Neural cell (in vitro differentiated cells): Measurements from ENCODE around the gene EPB41. TPM values are rescaled to one million over a fixed set of nuclear protein-coding genes. Genes with fewer than 3 reads are reported as not detected.

Experiments
- H2AFZ ChIP-seq: fragments of 200-600, 300-800 bp; sonication (generic), shearing (Covaris generic); 2 replicates; pipeline ENCODE4 v1.6.0; 2014; ENCODE audit warnings: low read depth, mild to moderate bottlenecking, antibody characterized with exemption, low read length, moderate library complexity
- H3F3A ChIP-seq: fragments of 200-600 bp; shearing (Covaris generic); 2 replicates; pipeline ENCODE4 v1.6.1; 2016; ENCODE audit warnings: mild to moderate bottlenecking, moderate library complexity, mixed read lengths, antibody characterized with exemption, low read length; ENCODE audit not compliant: insufficient read depth, poor library complexity, severe bottlenecking
- H3K27ac ChIP-seq: fragments of 200-600, 300-800 bp; sonication (generic), shearing (Covaris generic); 2 replicates; pipeline ENCODE4 v1.5.1; 2014; ENCODE audit warnings: mild to moderate bottlenecking, low read length, moderate library complexity
- H3K27me3 ChIP-seq: fragments of 300-800, 200-600 bp; sonication (generic), shearing (Covaris generic); 2 replicates; pipeline ENCODE4 v1.6.0; 2014; ENCODE audit warnings: mild to moderate bottlenecking, low read depth, low read length, moderate library complexity; ENCODE audit not compliant: insufficient read depth
- H3K36me3 ChIP-seq: fragments of 300-800, 200-600 bp; sonication (generic), shearing (Covaris generic); 2 replicates; pipeline ENCODE4 v1.5.1; 2014; ENCODE audit warnings: mild to moderate bottlenecking, antibody characterized with exemption, low read length, moderate library complexity; ENCODE audit not compliant: insufficient read depth
- H3K4me2 ChIP-seq: fragments of 300-800, 200-600 bp; sonication (generic), shearing (Covaris generic); 2 replicates; pipeline ENCODE4 v1.6.0; 2014; ENCODE audit warnings: mild to moderate bottlenecking, low read length
- H3K4me3 ChIP-seq: fragments of 300-800, 200-600 bp; sonication (generic), shearing (Covaris generic); 2 replicates; pipeline ENCODE4 v1.5.1; 2014; ENCODE audit warnings: mild to moderate bottlenecking, low read length, moderate library complexity
- H3K79me2 ChIP-seq: fragments of 200-600 bp; shearing (Covaris generic); replicated peaks from 2 replicates; pipeline ENCODE4 v1.6.0; 2014; ENCODE audit warnings: mild to moderate bottlenecking, low read length, moderate library complexity; ENCODE audit not compliant: insufficient read depth
- H3K9ac ChIP-seq: fragments of 300-800, 200-600 bp; sonication (generic), shearing (Covaris generic); 2 replicates; pipeline ENCODE4 v1.6.1; 2016; ENCODE audit warnings: mild to moderate bottlenecking, low read length, mixed read lengths
- H3K9me2 ChIP-seq: fragments of 200-600 bp; shearing (Covaris generic); 2 replicates; pipeline ENCODE4 v1.6.1; 2016; ENCODE audit warnings: mild to moderate bottlenecking, low read length, mixed read lengths; ENCODE audit not compliant: insufficient read depth
- H3K9me3 ChIP-seq: fragments of 200-600, 300-800 bp; sonication (generic), shearing (Covaris generic); 2 replicates; pipeline ENCODE4 v1.6.1; 2016; ENCODE audit warnings: mild to moderate bottlenecking, mixed run types, low read length, moderate library complexity, mixed read lengths
- H4K20me1 ChIP-seq: fragments of 200-600 bp; shearing (Covaris generic); 2 replicates; pipeline ENCODE4 v1.6.1; 2016; ENCODE audit warnings: mild to moderate bottlenecking, mixed run types; ENCODE audit not compliant: insufficient read depth
- CTCF ChIP-seq: fragments of 450-650 bp; IDR thresholded peaks from 2 replicates; pipeline ENCODE4 v1.5.1; 2014; ENCODE audit warnings: antibody characterized with exemption, mild to moderate bottlenecking, moderate library complexity; ENCODE audit not compliant: poor library complexity, severe bottlenecking
- EP300 ChIP-seq: fragments of 450-650 bp; conservative IDR thresholded peaks from 2 replicates; pipeline ENCODE4 v1.6.1; 2014; ENCODE audit warnings: antibody characterized with exemption, mild to moderate bottlenecking, moderate library complexity; ENCODE audit not compliant: poor library complexity, severe bottlenecking
- EZH2 ChIP-seq: fragments of 200-600, 300-800 bp; shearing (Covaris generic), sonication (generic); IDR thresholded peaks from 2 replicates; pipeline ENCODE4 v1.6.1; 2014; ENCODE audit warnings: antibody characterized with exemption, low read length, borderline replicate concordance, mild to moderate bottlenecking; ENCODE audit not compliant: insufficient read depth, poor library complexity, severe bottlenecking
- MXI1 ChIP-seq: fragments of 450-650 bp; conservative IDR thresholded peaks from 2 replicates; pipeline ENCODE4 v1.6.1; 2014; ENCODE audit warnings: antibody characterized with exemption, mild to moderate bottlenecking; ENCODE audit not compliant: poor library complexity, severe bottlenecking
- POLR2AphosphoS5 ChIP-seq: IDR thresholded peaks from 2 replicates; pipeline ENCODE4 v1.6.1; 2012
- RAD21 ChIP-seq: fragments of 450-650 bp; conservative IDR thresholded peaks from 2 replicates; pipeline ENCODE4 v1.6.1; 2014; ENCODE audit warnings: antibody characterized with exemption, mild to moderate bottlenecking, moderate library complexity
- REST ChIP-seq: IDR thresholded peaks from 2 replicates; pipeline ENCODE4 v1.6.1; 2012; ENCODE audit warnings: borderline replicate concordance
- SMC3 ChIP-seq: fragments of 450-650 bp; conservative IDR thresholded peaks from 2 replicates; pipeline ENCODE4 v1.6.1; 2014; ENCODE audit warnings: antibody characterized with exemption, mild to moderate bottlenecking, moderate library complexity; ENCODE audit not compliant: poor library complexity
- TAF1 ChIP-seq: IDR thresholded peaks from 2 replicates; pipeline ENCODE4 v1.6.1; 2012; ENCODE audit warnings: low read depth
- polyA plus RNA-seq: library from polyadenylated mRNA; depleted of rRNA; stranded (reverse); fragments of >200 nt; gene quantifications from 2 replicates; pipeline ENCODE4 v1.2.3, GENCODE V29; 2014

The EPB41 gene
- polyA plus RNA-seq, 1 donor from 2014 or later: 62.0 TPM

- no peaks in the 10 kb centered on the region for H3K36me3 ChIP-seq
- no peak overlapping the region for H3K4me3 ChIP-seq
- no peak overlapping the region for H3K9ac ChIP-seq
- H4K20me1 ChIP-seq: no peaks in the 10 kb centered on the region
- H3K9me2 ChIP-seq: no peaks in the 10 kb centered on the region
- no peaks in the 10 kb centered on the region for H3K79me2 ChIP-seq
- no peaks in the 10 kb centered on the region for H3K9me3 ChIP-seq
- H3K27ac ChIP-seq: no peak overlapping the region
- H3K27me3 ChIP-seq: no peaks in the 10 kb centered on the region
- no peak overlapping the region for H3K4me2 ChIP-seq
- no peak overlapping the region for H2AFZ ChIP-seq
- H3F3A ChIP-seq: no peaks in the 10 kb centered on the region
- TF ChIP-seq EP300 (no peak), POLR2AphosphoS5 (no peak), EZH2 (no peak), REST (no peak), SMC3 (no peak), RAD21 (no peak), CTCF (no peak), MXI1 (no peak), TAF1 (no peak)
Measured at GRCh38 chr1:28909198-28909597, 5.2 kb upstream of the EPB41 start.

DNA sequence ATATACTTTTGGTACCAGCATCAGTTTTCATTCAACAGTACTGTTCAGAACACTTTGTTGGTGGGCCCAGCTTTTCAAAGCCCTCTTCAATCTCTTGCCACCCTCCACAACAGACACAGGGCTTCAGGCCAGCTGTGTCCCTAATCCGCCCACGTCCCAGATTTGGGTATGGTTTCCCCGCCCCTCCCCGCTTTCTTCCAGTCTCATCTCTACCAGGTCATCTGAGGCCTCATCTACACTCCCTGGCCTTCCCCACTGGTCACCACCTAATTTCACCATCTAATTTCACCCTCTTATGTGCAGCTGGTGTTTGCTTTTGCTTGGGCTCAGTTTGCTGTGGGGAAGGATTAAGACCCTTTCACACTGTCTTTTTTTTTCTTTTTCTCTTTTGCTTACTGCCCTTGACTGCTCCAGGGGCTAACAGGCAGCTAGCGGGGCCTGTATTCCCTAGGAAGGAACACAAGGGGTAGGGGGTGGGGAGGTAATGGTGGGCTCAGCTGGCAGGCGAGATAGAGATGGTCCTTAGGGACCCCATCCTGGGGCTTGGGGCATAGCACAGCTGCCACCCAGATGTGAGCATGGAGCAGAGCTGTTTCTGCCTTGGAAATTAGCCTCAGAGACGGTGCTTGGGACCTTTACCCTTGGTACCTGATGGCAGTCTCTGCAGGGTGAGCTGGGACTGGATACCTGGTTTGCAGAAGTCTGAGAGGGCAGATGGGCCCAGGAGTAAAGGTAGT is 3.8 kb upstream of the EPB41 start:
- no peak for TF ChIP-seq EP300
- TF ChIP-seq CTCF: no peak
- TF ChIP-seq SMC3: no peak
- TF ChIP-seq POLR2AphosphoS5: no peak
- TF ChIP-seq TAF1: no peak
- TF ChIP-seq REST: no peak
- no peak for TF ChIP-seq RAD21
- TF ChIP-seq EZH2: no peak
- TF ChIP-seq MXI1: no peak
- Histone ChIP-seq H2AFZ (no peak overlapping the region), H3K79me2 (no peaks in the 10 kb centered on the region), H4K20me1 (no peaks in the 10 kb centered on the region), H3K9me2 (no peaks in the 10 kb centered on the region), H3F3A (no peaks in the 10 kb centered on the region), H3K4me2 (no peak overlapping the region), H3K9ac (no peak overlapping the region), H3K27ac (no peak overlapping the region), H3K4me3 (no peak overlapping the region), H3K9me3 (no peaks in the 10 kb centered on the region), H3K27me3 (no peaks in the 10 kb centered on the region), H3K36me3 (no peaks in the 10 kb centered on the region)
